Smooth muscle cell of trachea (primary cell): ENCODE measurements around the gene MSH2. TPM values are rescaled to one million over a fixed set of nuclear protein-coding genes. Genes with fewer than 3 reads are reported as not detected.

ENCODE experiments used
- total RNA-seq: library from RNA; depleted of rRNA; stranded (reverse); fragments of >200 nt; gene quantifications from 2 replicates; pipeline ENCODE4 v1.2.1, GENCODE V29; 2014

Gene MSH2
- 16.4 and 33.0 TPM in 2 replicates for total RNA-seq

GRCh38 chr2:47402805-47403608, at the start of gene MSH2:
TSS of gene MSH2 (plus strand) at chr2:47403156. CDS start at chr2:47403192, 36 bp downstream.

Other genes with a start within 250 kb of the MSH2 start
- gene STPG4, start 247.8 kb upstream of the MSH2 start, total RNA-seq, result 0.17 TPM in 1 of 2 replicates, not detected in the other
- gene CALM2, start 226.6 kb upstream of the MSH2 start, total RNA-seq, result 347 and 1,015 TPM in 2 replicates
- under 0.01 TPM in 1 of 2 replicates, not detected in the other for gene EPCAM, start 33.8 kb upstream of the MSH2 start, total RNA-seq
- gene KCNK12, start 167.8 kb downstream of the MSH2 start, total RNA-seq, result not detected in 2 replicates